Neuronal stem cell (in vitro differentiated cells): ENCODE measurements around the gene ZNF485.

Source experiments
- DNase-seq: peaks from one replicate; pipeline ENCODE4 v3.0.0-alpha.2; 2013; ENCODE audit warnings: low spot score
- H2AFZ ChIP-seq: one replicate; pipeline ENCODE4 v1.6.1; 2013; ENCODE audit warnings: mild to moderate bottlenecking, low read length, inconsistent platforms
- H2AK5ac ChIP-seq: 2 replicates; pipeline ENCODE4 v1.6.1; 2013; ENCODE audit warnings: low read depth, mild to moderate bottlenecking, inconsistent platforms, low read length, moderate library complexity, mixed read lengths
- H2BK120ac ChIP-seq: 2 replicates; pipeline ENCODE4 v1.6.1; 2013; ENCODE audit warnings: low read depth, mild to moderate bottlenecking, inconsistent platforms, low read length, moderate library complexity, mixed read lengths
- H2BK12ac ChIP-seq: one replicate; pipeline ENCODE4 v1.6.1; 2013; ENCODE audit warnings: low read length, inconsistent platforms
- H2BK15ac ChIP-seq: 2 replicates; pipeline ENCODE4 v1.6.1; 2013; ENCODE audit warnings: mild to moderate bottlenecking, low read length, inconsistent platforms, mixed read lengths
- H2BK5ac ChIP-seq: one replicate; pipeline ENCODE4 v1.6.1; 2013; ENCODE audit warnings: inconsistent platforms, mild to moderate bottlenecking, low read length, moderate library complexity
- H3K14ac ChIP-seq: one replicate; pipeline ENCODE4 v1.6.1; 2013; ENCODE audit warnings: low read length, inconsistent platforms
- H3K18ac ChIP-seq: 2 replicates; pipeline ENCODE4 v1.6.1; 2013; ENCODE audit warnings: low read length, inconsistent platforms
- H3K23ac ChIP-seq: 2 replicates; pipeline ENCODE4 v1.6.1; 2013; ENCODE audit warnings: low read depth, mild to moderate bottlenecking, mixed read lengths, low read length, inconsistent platforms; ENCODE audit not compliant: poor library complexity
- H3K27ac ChIP-seq: replicated peaks from 3 replicates; pipeline ENCODE4 v1.5.1; 2013; ENCODE audit warnings: low read length, inconsistent platforms
- H3K27me3 ChIP-seq, 3 experiments: 2 replicates each; pipeline ENCODE4 v1.6.1; 2013; ENCODE audit warnings: low read length in 3 of 3, mild to moderate bottlenecking in 2 of 3, inconsistent platforms in 1 of 3, low read depth in 1 of 3, mixed read lengths in 1 of 3, moderate library complexity in 1 of 3; ENCODE audit not compliant: control insufficient read depth in 3 of 3, insufficient read depth in 3 of 3
- H3K36me3 ChIP-seq, 2 donors: replicated peaks in 1 of 2; 2 replicates each; pipeline ENCODE4 v1.6.1; 2013; ENCODE audit warnings: low read length in 2 of 2; ENCODE audit not compliant: control insufficient read depth in 2 of 2, insufficient read depth in 2 of 2
- H3K4ac ChIP-seq: 2 replicates; pipeline ENCODE4 v1.6.1; 2013; ENCODE audit warnings: inconsistent platforms, mild to moderate bottlenecking, low read length, moderate library complexity
- H3K4me1 ChIP-seq, 2 donors: 1 replicate in 1 of 2; 2 replicates in 1 of 2; pipeline ENCODE4 v1.6.1; 2013; ENCODE audit warnings: low read length in 2 of 2, low read depth in 1 of 2; ENCODE audit not compliant: control insufficient read depth in 2 of 2, insufficient read depth in 1 of 2
- H3K4me2 ChIP-seq: one replicate; pipeline ENCODE4 v1.6.1; 2013; ENCODE audit warnings: mild to moderate bottlenecking, low read length, inconsistent platforms; ENCODE audit not compliant: insufficient read depth, poor library complexity, severe bottlenecking
- H3K4me3 ChIP-seq, 2 donors: 2 replicates each; pipeline ENCODE4 v1.5.1; 2013; ENCODE audit warnings: low read length in 2 of 2, mild to moderate bottlenecking in 2 of 2, inconsistent platforms in 1 of 2, moderate library complexity in 1 of 2
- H3K79me1 ChIP-seq: one replicate; pipeline ENCODE4 v1.6.1; 2013; ENCODE audit warnings: low read depth, mild to moderate bottlenecking, inconsistent platforms, low read length, moderate library complexity
- H3K9ac ChIP-seq: one replicate; pipeline ENCODE4 v1.6.1; 2013; ENCODE audit warnings: mild to moderate bottlenecking, low read depth, low read length, inconsistent platforms; ENCODE audit not compliant: poor library complexity
- H3K9me3 ChIP-seq, 2 donors: replicated peaks in 1 of 2; 2 replicates each; pipeline versions ENCODE3 to v1.6.1; 2013; ENCODE audit warnings: low read length in 2 of 2, mild to moderate bottlenecking in 2 of 2, inconsistent platforms in 1 of 2, low read depth in 1 of 2, mixed read lengths in 1 of 2, moderate library complexity in 1 of 2; ENCODE audit not compliant: control insufficient read depth in 2 of 2, insufficient read depth in 1 of 2
- H4K8ac ChIP-seq: one replicate; pipeline ENCODE4 v1.6.1; 2013; ENCODE audit warnings: low read depth, mild to moderate bottlenecking, inconsistent platforms, low read length, moderate library complexity
- H4K91ac ChIP-seq: one replicate; pipeline ENCODE4 v1.6.1; 2013; ENCODE audit warnings: low read length, low read depth, mild to moderate bottlenecking, inconsistent platforms; ENCODE audit not compliant: poor library complexity
- WGBS, 2 donors: extraction: QIAGEN DNeasy Blood & Tissue Kit; methylation state at CpG; one replicate each; pipeline ENCODE4 v1.1.7; 2013; ENCODE audit warnings: missing lambda C conversion rate in 2 of 2, mixed read lengths in 1 of 2; ENCODE audit not compliant: insufficient read length in 2 of 2, insufficient replicate concordance in 1 of 2; ENCODE audit errors: extremely low coverage in 2 of 2; 5-methylcytosine and 5-hydroxymethylcytosine counted together

Gene ZNF485

GRCh38 chr10:43595739-43596298 is 10.4 kb upstream of the ZNF485 start:
- no CpG with 5 or more reads among the region's 7 CpGs for WGBS, 2 donors
- no peak overlapping the region for H4K8ac ChIP-seq
- no peak overlapping the region for H3K4me2 ChIP-seq
- no peak overlapping the region for H3K14ac ChIP-seq
- no peak overlapping the region for H2BK5ac ChIP-seq
- H4K91ac ChIP-seq = no peak overlapping the region
- peak overlapping the region; percentile 72 for H2AFZ ChIP-seq
- no peak overlapping the region for H2AK5ac ChIP-seq
- no peak overlapping the region for H3K23ac ChIP-seq
- H3K79me1 ChIP-seq = no peaks in the 10 kb centered on the region
- no peak overlapping the region for H2BK120ac ChIP-seq
- DNase-seq = no peak
- no peaks in the 10 kb centered on the region for H3K4me1 ChIP-seq
- no peak overlapping the region for H3K27ac ChIP-seq
- no peak overlapping the region for H3K9ac ChIP-seq
- peaks cover 8 to 9% of the 10 kb centered on the region in 2 donors for H3K9me3 ChIP-seq
- no peaks in the 10 kb centered on the region for H3K36me3 ChIP-seq
- H3K4me3 ChIP-seq = no peak overlapping the region
- no peak overlapping the region for H2BK15ac ChIP-seq
- peaks cover 0 to 14% (median 0%) of the 10 kb centered on the region in 3 experiments for H3K27me3 ChIP-seq
- H3K4ac ChIP-seq = no peak overlapping the region
- no peak overlapping the region for H3K18ac ChIP-seq
- H2BK12ac ChIP-seq = no peak overlapping the region

- Histone ChIP-seq H2AK5ac (no peak overlapping the region), H3K4me3 (no peak overlapping the region), H3K36me3 (no peaks in the 10 kb centered on the region), H3K9me3 (peaks cover 6 to 8% of the 10 kb centered on the region in 2 donors), H3K9ac (no peak overlapping the region), H3K79me1 (no peaks in the 10 kb centered on the region), H3K23ac (no peak overlapping the region), H4K91ac (no peak overlapping the region), H2BK15ac (no peak overlapping the region), H3K4ac (no peak overlapping the region), H3K27me3 (peaks cover 0 to 14% (median 0%) of the 10 kb centered on the region in 3 experiments), H2BK120ac (no peak overlapping the region), H3K14ac (no peak overlapping the region), H3K4me2 (no peak overlapping the region), H3K27ac (no peak overlapping the region), H2BK5ac (no peak overlapping the region), H4K8ac (no peak overlapping the region), H2AFZ (no peak overlapping the region), H3K4me1 (no peaks in the 10 kb centered on the region), H2BK12ac (no peak overlapping the region), H3K18ac (no peak overlapping the region)
- no CpG with 5 or more reads among the region's 4 CpGs for WGBS, 2 donors
- DNase-seq = no peak
These were observed 9.7 kb upstream of the ZNF485 start for GRCh38 chr10:43596546-43596945.

- no peak overlapping the region for H2BK120ac ChIP-seq
- DNase-seq = no peak
These were observed 7.8 kb upstream of the ZNF485 start for GRCh38 chr10:43598446-43598845.

GRCh38 chr10:43599333-43599732 is 6.9 kb upstream of the ZNF485 start:
- no CpG with 5 or more reads among the region's 2 CpGs for WGBS, 2 donors
- H3K23ac ChIP-seq = no peak overlapping the region

More at GRCh38 chr10:43598446-43598845, 7.8 kb upstream of the ZNF485 start:
- WGBS, 2 donors = no CpG with 5 or more reads among the region's 2 CpGs
- H3K23ac ChIP-seq = no peak overlapping the region
- no peaks in the 10 kb centered on the region for H3K4me1 ChIP-seq
- H3K9me3 ChIP-seq = peaks cover 0 to 7% of the 10 kb centered on the region in 2 donors
- no peak overlapping the region for H3K4me2 ChIP-seq
- H3K27me3 ChIP-seq = peaks cover 0 to 3% (median 0%) of the 10 kb centered on the region in 3 experiments
- no peaks in the 10 kb centered on the region for H3K79me1 ChIP-seq
- no peak overlapping the region for H2BK12ac ChIP-seq
- H4K8ac ChIP-seq = no peak overlapping the region
- no peak overlapping the region for H3K4ac ChIP-seq
- no peak overlapping the region for H3K9ac ChIP-seq
- no peaks in the 10 kb centered on the region for H3K36me3 ChIP-seq
- no peak overlapping the region for H3K18ac ChIP-seq
- peak overlapping the region; percentile 84 for H3K14ac ChIP-seq
- peak overlapping the region in 1 of 2 donors; percentile 54 for H3K4me3 ChIP-seq
- H4K91ac ChIP-seq = no peak overlapping the region
- H3K27ac ChIP-seq = no peak overlapping the region
- H2AK5ac ChIP-seq = no peak overlapping the region
- H2BK5ac ChIP-seq = no peak overlapping the region
- no peak overlapping the region for H2AFZ ChIP-seq
- H2BK15ac ChIP-seq = no peak overlapping the region

More at GRCh38 chr10:43599333-43599732, 6.9 kb upstream of the ZNF485 start:
- Histone ChIP-seq H3K36me3 (no peaks in the 10 kb centered on the region), H2AK5ac (no peak overlapping the region), H3K27ac (no peak overlapping the region), H3K9ac (no peak overlapping the region), H3K4me1 (no peaks in the 10 kb centered on the region), H4K8ac (no peak overlapping the region), H2BK120ac (no peak overlapping the region), H3K14ac (no peak overlapping the region), H3K27me3 (peaks cover 0 to 3% (median 0%) of the 10 kb centered on the region in 3 experiments), H2AFZ (no peak overlapping the region), H3K4me3 (no peak overlapping the region), H3K79me1 (no peaks in the 10 kb centered on the region), H4K91ac (no peak overlapping the region), H3K18ac (no peak overlapping the region), H3K4ac (no peak overlapping the region), H3K9me3 (peaks cover 0 to 5% of the 10 kb centered on the region in 2 donors), H3K4me2 (no peak overlapping the region), H2BK5ac (no peak overlapping the region), H2BK15ac (no peak overlapping the region), H2BK12ac (no peak overlapping the region)
- DNase-seq = no peak
